Mesothelial cell of epicardium (in vitro differentiated cells): ENCODE measurements around the gene PTMA. TPM values are rescaled to one million over a fixed set of nuclear protein-coding genes. Genes with fewer than 3 reads are reported as not detected.

Experiments
- DNase-seq, 2 experiments: peaks; one replicate each; pipeline ENCODE4 v3.0.0; 2021; ENCODE audit warnings: low spot score in 2 of 2; ENCODE audit not compliant: unreplicated experiment in 2 of 2
- H3K27ac Mint-ChIP-seq: 2 replicates; pipeline ENCODE4 v1.8.0; 2021; ENCODE audit warnings: mixed read lengths
- H3K27me3 Mint-ChIP-seq: 2 replicates; pipeline ENCODE4 v1.8.0; 2021; ENCODE audit warnings: low read depth, mixed read lengths
- H3K36me3 Mint-ChIP-seq: 2 replicates; pipeline ENCODE4 v1.8.0; 2021; ENCODE audit warnings: mixed read lengths
- H3K4me1 Mint-ChIP-seq: 2 replicates; pipeline ENCODE4 v1.8.0; 2021; ENCODE audit warnings: mixed read lengths
- H3K4me3 Mint-ChIP-seq: 2 replicates; pipeline ENCODE4 v1.8.0; 2021; ENCODE audit warnings: mild to moderate bottlenecking, moderate library complexity, mixed read lengths
- H3K9me3 Mint-ChIP-seq: 2 replicates; pipeline ENCODE4 v1.8.0; 2021; ENCODE audit warnings: mixed read lengths
- total RNA-seq: library from RNA; stranded (reverse); gene quantifications from 3 replicates; pipeline ENCODE4 v1.2.1, GENCODE V29; 2021
- TF ChIP-seq, protein P1 (sequence below): fragments of 200-600 bp; sonication (generic); IDR thresholded peaks from one replicate; pipeline ENCODE4 v1.5.0; 2021; ENCODE audit warnings: antibody characterized with exemption; ENCODE audit not compliant: unreplicated experiment

Gene PTMA
- total RNA-seq, 1 donor from 2014 or later = 1,149 TPM

DNA sequence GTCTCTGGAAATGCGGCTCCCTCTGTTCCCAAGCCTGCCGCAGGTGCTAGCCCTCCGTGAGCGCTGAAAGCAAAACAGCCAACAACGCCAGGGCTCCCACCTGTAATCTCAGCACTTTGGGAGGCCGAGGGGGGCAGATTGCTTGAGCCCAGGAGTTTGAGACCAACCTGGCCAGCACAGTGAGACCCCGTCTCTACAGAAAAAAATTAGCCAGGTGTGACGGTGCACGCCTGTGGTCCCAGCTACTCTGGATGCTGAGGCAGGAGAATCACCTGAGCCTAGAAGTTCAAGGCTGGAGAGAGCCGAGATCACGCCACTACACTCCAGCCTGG is 41.3 kb upstream of the PTMA start:
- no peak for DNase-seq
- Mint-ChIP-seq H3K9me3 (no peaks in the 10 kb centered on the region), H3K36me3 (no peaks in the 10 kb centered on the region), H3K27me3 (no peaks in the 10 kb centered on the region), H3K4me1 (peaks cover 29% of the 10 kb centered on the region), H3K4me3 (peak overlapping the region; percentile 48), H3K27ac (peak overlapping the region; percentile 98)
- TF ChIP-seq, protein P1, sequence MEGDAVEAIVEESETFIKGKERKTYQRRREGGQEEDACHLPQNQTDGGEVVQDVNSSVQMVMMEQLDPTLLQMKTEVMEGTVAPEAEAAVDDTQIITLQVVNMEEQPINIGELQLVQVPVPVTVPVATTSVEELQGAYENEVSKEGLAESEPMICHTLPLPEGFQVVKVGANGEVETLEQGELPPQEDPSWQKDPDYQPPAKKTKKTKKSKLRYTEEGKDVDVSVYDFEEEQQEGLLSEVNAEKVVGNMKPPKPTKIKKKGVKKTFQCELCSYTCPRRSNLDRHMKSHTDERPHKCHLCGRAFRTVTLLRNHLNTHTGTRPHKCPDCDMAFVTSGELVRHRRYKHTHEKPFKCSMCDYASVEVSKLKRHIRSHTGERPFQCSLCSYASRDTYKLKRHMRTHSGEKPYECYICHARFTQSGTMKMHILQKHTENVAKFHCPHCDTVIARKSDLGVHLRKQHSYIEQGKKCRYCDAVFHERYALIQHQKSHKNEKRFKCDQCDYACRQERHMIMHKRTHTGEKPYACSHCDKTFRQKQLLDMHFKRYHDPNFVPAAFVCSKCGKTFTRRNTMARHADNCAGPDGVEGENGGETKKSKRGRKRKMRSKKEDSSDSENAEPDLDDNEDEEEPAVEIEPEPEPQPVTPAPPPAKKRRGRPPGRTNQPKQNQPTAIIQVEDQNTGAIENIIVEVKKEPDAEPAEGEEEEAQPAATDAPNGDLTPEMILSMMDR = no peak

DNA sequence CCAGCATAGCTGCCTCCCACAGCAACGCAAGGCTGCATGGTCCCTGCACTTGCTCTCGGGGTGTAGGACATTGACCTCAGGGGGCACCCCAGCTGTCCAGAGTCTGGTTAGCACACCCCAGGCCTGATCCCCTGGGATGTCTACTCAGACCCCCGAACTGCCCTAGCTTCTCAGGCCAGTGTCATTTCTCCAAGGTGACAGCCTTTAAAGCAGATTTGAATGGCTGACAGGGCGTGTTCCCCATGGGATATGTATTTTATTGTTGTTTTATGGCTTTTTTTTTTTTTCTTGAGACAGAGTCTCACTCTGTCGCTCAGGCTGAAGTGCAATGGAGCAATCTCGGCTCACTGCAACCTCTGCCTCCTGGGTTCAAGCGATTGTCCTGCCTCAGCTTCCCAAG is 40.8 kb upstream of the PTMA start:
- no peak overlapping the region for H3K4me3 Mint-ChIP-seq
- H3K36me3 Mint-ChIP-seq = no peaks in the 10 kb centered on the region
- DNase-seq = no peak
- no peaks in the 10 kb centered on the region for H3K9me3 Mint-ChIP-seq
- TF ChIP-seq, protein P1 = no peak
- H3K27me3 Mint-ChIP-seq = no peaks in the 10 kb centered on the region
- peaks cover 33% of the 10 kb centered on the region for H3K4me1 Mint-ChIP-seq
- H3K27ac Mint-ChIP-seq = peak overlapping the region; percentile 98

DNA sequence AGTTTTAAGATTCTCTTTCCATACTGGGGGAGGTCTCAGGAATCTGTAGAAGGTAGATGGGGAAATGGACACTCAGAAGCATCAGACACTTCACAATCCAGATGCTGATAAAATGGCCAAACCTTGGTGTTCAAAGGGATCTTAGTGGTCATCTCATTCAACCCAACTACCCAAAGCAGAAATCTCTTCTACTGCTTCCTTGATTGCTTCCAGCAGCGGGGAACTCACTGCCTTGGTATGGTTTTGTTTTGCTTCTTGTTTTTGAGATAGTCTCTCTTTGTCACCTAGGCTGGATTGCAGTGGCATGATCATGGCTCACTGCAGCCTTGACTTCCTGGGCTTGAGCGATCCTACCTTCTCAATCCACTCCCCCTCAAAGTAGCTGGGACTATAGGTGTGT is 39.3 kb upstream of the PTMA start:
- H3K27ac Mint-ChIP-seq = no peak overlapping the region
- no peaks in the 10 kb centered on the region for H3K9me3 Mint-ChIP-seq
- DNase-seq = no peak
- peaks cover 45% of the 10 kb centered on the region for H3K4me1 Mint-ChIP-seq
- no peaks in the 10 kb centered on the region for H3K27me3 Mint-ChIP-seq
- TF ChIP-seq, protein P1 = no peak
- H3K36me3 Mint-ChIP-seq = no peaks in the 10 kb centered on the region
- no peak overlapping the region for H3K4me3 Mint-ChIP-seq

DNA sequence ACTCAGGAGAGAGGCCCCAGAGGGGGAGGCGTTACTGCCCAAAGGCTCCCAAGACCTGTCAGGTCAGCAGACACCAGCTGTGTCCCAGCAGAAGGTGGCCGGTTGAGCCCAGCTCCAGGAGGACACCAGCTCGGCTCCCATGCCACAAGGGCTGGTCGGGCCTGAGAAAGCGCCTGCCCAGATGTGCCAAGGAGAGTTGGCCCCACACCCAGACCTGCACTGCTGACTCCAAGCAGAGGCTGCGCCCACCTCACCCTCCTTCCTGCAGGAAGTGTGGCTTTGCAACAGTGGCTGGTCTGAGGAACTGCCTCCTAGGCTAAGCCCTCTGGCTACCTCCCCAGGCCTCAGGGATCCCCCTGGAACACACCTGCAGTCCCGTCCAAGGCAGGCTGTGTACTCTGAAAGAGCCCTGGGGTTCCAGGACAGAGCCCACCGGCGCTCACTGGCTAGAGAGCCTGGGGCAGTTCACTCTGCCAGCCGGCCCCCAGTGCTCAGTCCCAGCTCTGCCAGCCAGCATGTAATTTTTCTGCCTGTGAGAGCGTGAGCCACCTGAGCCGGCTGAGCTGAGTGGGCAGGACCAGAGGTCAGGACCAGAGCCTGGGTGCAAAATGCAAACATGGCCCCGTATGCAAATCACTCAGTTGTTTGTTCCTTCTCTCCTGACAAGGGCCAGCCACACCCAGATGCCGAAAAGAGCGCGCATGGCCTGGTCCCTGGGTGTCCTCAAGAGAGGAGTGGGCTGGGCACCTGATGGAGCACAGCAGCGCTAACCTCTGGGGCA is 36.9 kb upstream of the PTMA start:
- no peaks in the 10 kb centered on the region for H3K36me3 Mint-ChIP-seq
- no peaks in the 10 kb centered on the region for H3K27me3 Mint-ChIP-seq
- H3K9me3 Mint-ChIP-seq = no peaks in the 10 kb centered on the region
- TF ChIP-seq, protein P1 = no peak
- DNase-seq = no peak
- peaks cover 43% of the 10 kb centered on the region for H3K4me1 Mint-ChIP-seq
- no peak overlapping the region for H3K4me3 Mint-ChIP-seq
- H3K27ac Mint-ChIP-seq = no peak overlapping the region

DNA sequence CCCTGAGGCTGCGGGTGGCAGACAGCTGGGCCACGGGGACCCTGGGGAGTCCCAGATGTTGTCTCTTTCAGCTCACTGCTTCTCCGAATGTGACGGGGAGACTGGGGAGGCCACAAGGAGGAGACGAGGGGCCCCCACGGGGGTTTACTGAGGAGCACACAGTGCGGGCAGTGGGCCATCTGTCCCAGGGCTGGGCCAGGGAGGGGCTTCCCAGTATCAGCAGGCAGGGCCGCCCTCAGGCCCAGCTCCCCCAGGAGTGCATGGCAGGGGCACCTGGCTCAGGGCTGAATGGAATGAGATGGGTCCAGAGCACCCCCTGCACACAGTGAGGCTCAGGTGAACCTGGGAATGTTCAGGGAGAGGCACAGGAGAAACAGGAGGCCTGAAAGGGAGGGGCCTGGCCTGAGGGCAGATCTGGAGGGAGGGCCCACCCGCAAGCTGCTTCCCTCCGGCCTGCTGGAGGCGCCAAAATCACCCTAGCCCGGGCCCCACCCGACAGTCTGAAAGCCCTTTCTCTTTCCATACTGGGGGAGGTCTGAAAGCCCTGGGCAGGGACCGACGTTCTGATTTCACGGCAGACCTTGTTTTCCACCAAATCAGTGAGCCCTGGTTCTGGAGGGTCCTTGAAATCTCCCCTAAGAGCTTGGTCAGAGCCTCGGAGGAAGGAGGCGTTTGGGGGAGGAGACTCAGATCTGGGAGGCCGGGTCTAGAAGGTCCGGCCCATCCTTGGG is 35.5 kb upstream of the PTMA start:
- DNase-seq = no peak
- TF ChIP-seq, protein P1 = no peak
- H3K36me3 Mint-ChIP-seq = no peaks in the 10 kb centered on the region
- no peaks in the 10 kb centered on the region for H3K27me3 Mint-ChIP-seq
- peaks cover 32% of the 10 kb centered on the region for H3K4me1 Mint-ChIP-seq
- no peaks in the 10 kb centered on the region for H3K9me3 Mint-ChIP-seq
- H3K27ac Mint-ChIP-seq = peak overlapping the region; percentile 64
- H3K4me3 Mint-ChIP-seq = peak overlapping the region; percentile 8
